8988T (cell line): ENCODE data around the gene NAB2.
A peak's percentile ranks its signal among the peaks of the same experiment; 100 is the strongest.
"Not testable (repeated sequence)": the region's sequence is repeated elsewhere in the genome, so short reads cannot be mapped to it uniquely, and the experiment has no call there.

Experiments
- DNase-seq: peaks from one replicate; pipeline ENCODE4 v3.0.0; 2011

NAB2 gene

GRCh38 chr12:57116580-57117281, 27.8 kb downstream of the NAB2 start:
- no peak for DNase-seq

GRCh38 chr12:57118711-57119271, 29.9 kb downstream of the NAB2 start:
- DNase-seq: no peak

- no peak for DNase-seq
Measured at GRCh38 chr12:57119294-57120085, 30.6 kb downstream of the NAB2 start.

- not testable (repeated sequence) for DNase-seq
Measured at GRCh38 chr12:57120718-57121117, 31.8 kb downstream of the NAB2 start.

GRCh38 chr12:57123813-57124212, 34.9 kb downstream of the NAB2 start:
- DNase-seq: no peak

GRCh38 chr12:57124261-57124877, 35.5 kb downstream of the NAB2 start:
- no peak for DNase-seq

GRCh38 chr12:57126061-57126460, 37.1 kb downstream of the NAB2 start:
- DNase-seq: no peak

GRCh38 chr12:57126561-57126960, 37.6 kb downstream of the NAB2 start:
- DNase-seq: no peak

GRCh38 chr12:57127101-57127725, 38.3 kb downstream of the NAB2 start:
- DNase-seq: no peak

- peak; percentile 84 for DNase-seq
Measured at GRCh38 chr12:57127726-57128518, 39.0 kb downstream of the NAB2 start, which contains the start of gene LRP1. TSS of gene LRP1 (plus strand) at chr12:57128483. CDS start at chr12:57128965, 482 bp downstream.

GRCh38 chr12:57128519-57129247, 39.8 kb downstream of the NAB2 start:
- DNase-seq: no peak

GRCh38 chr12:57129321-57129842, 40.5 kb downstream of the NAB2 start:
- DNase-seq: no peak

- no peak for DNase-seq
Measured at GRCh38 chr12:57129889-57130288, 41.0 kb downstream of the NAB2 start.

- no peak for DNase-seq
Measured at GRCh38 chr12:57130941-57131340, 42.0 kb downstream of the NAB2 start.

GRCh38 chr12:57131896-57132744, 43.2 kb downstream of the NAB2 start:
- no peak for DNase-seq

- DNase-seq: no peak
Measured at GRCh38 chr12:57133013-57133569, 44.2 kb downstream of the NAB2 start.

- no peak for DNase-seq
Measured at GRCh38 chr12:57133916-57134315, 45.0 kb downstream of the NAB2 start.

- no peak for DNase-seq
Measured at GRCh38 chr12:57134949-57135348, 46.0 kb downstream of the NAB2 start.

GRCh38 chr12:57135527-57136326, 46.8 kb downstream of the NAB2 start:
- DNase-seq: no peak
